T-helper 1 cell treated with Interleukin-12 subunit alpha and Interleukin-12 subunit beta and Interleukin-4 antibody, amounts not matched to agents 30 ng/mL and 1 ng/mL, for 36 hours (primary cell): ENCODE data around the gene CYBA. TPM values are rescaled to one million over a fixed set of nuclear protein-coding genes. Genes with fewer than 3 reads are reported as not detected.
"Not testable (repeated sequence)": the region's sequence is repeated elsewhere in the genome, so short reads cannot be mapped to it uniquely, and the experiment has no call there.

Source experiments
- intact Hi-C: fragments of 100-400 bp; cut with micrococcal nuclease; formaldehyde crosslinking; loops from one replicate; pipeline ENCODE4 v1.15.1; 2024
- total RNA-seq: library from RNA; stranded (reverse); gene quantifications from 2 replicates; pipeline ENCODE4 v1.2.3, GENCODE V29; 2022

The CYBA gene
- total RNA-seq, 1 donor from 2014 or later, result 567 TPM

GRCh38 chr16:88614818-88615580, 35.9 kb downstream of the CYBA start:
- intact Hi-C loops, result no loop called here

GRCh38 chr16:88613911-88614817, 36.7 kb downstream of the CYBA start:
- intact Hi-C loops, result no loop called here

- intact Hi-C loops, result no loop called here
Observed at GRCh38 chr16:88613293-88613692, 37.6 kb downstream of the CYBA start.

- intact Hi-C loops, result no loop called here
Observed at GRCh38 chr16:88610909-88611812, 39.7 kb downstream of the CYBA start.

GRCh38 chr16:88610080-88610479, 40.8 kb downstream of the CYBA start:
- intact Hi-C loops, result no loop called here

- intact Hi-C loops, result not testable (repeated sequence)
Observed at GRCh38 chr16:88609426-88609825, 41.4 kb downstream of the CYBA start.

- intact Hi-C loops, result no loop called here
Observed at GRCh38 chr16:88608076-88608475, 42.8 kb downstream of the CYBA start.

- intact Hi-C loops, result no loop called here
Observed at GRCh38 chr16:88606148-88606757, 44.6 kb downstream of the CYBA start.

GRCh38 chr16:88605186-88606147, 45.4 kb downstream of the CYBA start:
- intact Hi-C loops, result no loop called here

GRCh38 chr16:88602091-88602490, 48.8 kb downstream of the CYBA start:
- intact Hi-C loops, result no loop called here

- intact Hi-C loops, result no loop called here
Observed at GRCh38 chr16:88601313-88602036, 49.4 kb downstream of the CYBA start.

- intact Hi-C loops, result no loop called here
Observed at GRCh38 chr16:88600539-88600896, 50.3 kb downstream of the CYBA start.

GRCh38 chr16:88599825-88600538, 50.9 kb downstream of the CYBA start:
- intact Hi-C loops, result no loop called here

- intact Hi-C loops, result no loop called here
Observed at GRCh38 chr16:88599092-88599733, 51.6 kb downstream of the CYBA start.

- intact Hi-C loops, result no loop called here
Observed at GRCh38 chr16:88597856-88598491, 52.9 kb downstream of the CYBA start.

GRCh38 chr16:88596483-88596882, 54.4 kb downstream of the CYBA start:
- intact Hi-C loops, result no loop called here

- intact Hi-C loops, result no loop called here
Observed at GRCh38 chr16:88595921-88596320, 54.9 kb downstream of the CYBA start.

- intact Hi-C loops, result no loop called here
Observed at GRCh38 chr16:88595101-88595500, 55.8 kb downstream of the CYBA start.
